NCI-H1436 treated with DMSO at 0.1 percent for 48 hours (cell line): Measurements from ENCODE around the gene JARID2.

ENCODE experiments used
- DNase-seq: peaks from one replicate; lab custom pipeline; 2025; lab: John Stamatoyannopoulos, UW

JARID2 gene

GRCh38 chr6:15335916-15336315 is 90.0 kb downstream of the JARID2 start:
- no peak for DNase-seq

- no peak for DNase-seq
These were observed 91.2 kb downstream of the JARID2 start for GRCh38 chr6:15336900-15337560.

- DNase-seq = no peak
These were observed 91.7 kb downstream of the JARID2 start for GRCh38 chr6:15337582-15337981.

- DNase-seq = no peak
These were observed 92.6 kb downstream of the JARID2 start for GRCh38 chr6:15338476-15338875.

DNA sequence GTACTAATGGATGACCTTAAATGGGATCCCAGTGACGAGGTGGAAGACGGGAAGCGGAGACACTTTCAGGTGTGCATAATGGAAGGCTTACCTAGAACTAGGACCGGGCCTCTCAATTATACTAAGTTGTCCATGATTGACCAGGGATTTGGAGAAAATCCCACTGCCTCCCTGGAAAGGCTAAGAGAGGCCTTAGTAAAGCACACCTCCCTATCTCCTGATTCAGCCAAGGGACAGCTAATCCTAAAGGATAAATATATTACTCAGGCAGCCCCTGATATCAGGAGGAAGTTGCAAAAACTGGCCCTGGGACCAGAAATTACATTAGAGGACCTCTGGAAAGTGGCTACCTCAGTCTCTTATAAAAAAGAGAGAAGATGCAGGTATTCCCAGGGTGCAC is 93.2 kb downstream of the JARID2 start:
- DNase-seq = no peak

DNA sequence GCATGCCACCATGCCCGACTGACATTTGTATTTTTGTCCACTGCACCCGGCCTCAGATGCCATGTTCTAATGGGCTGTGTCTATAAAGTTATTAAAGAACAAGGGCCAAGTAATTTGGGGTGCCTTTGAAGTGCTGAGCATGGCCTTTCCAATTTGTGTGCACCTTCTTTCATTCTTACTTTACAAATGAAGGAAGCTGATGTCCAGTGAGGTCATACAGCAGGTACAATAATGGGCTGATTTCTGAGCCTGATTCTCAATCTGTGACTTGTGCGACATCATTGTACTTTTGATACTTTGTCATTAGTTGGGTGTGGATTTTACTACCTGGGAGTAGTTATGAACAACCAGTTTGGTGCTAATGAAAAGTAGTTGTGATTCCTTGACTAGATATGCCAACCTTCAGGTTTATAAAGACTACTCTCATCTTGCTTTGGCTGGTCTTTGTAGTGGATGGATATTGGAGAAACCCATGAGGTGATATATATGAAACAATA is 94.3 kb downstream of the JARID2 start:
- DNase-seq = no peak

DNA sequence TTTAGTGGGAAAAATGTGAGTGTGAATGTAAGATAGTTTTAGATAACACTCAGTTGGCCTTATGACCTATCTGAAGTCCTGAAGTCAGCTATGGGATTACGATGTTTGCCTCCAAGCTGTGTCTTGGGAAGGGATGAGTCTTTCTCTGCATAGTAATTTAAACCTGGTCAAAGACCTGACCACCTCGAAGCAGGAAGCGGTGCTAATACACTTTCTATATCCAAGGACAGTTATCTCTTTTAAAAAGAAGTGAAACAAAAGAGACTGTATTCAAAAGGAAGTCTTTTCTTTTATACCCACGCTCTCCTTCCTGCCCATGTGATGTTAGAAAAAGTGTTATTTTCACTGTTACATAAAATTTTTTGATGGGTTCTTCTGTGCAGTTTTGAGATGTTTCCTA is 94.9 kb downstream of the JARID2 start:
- no peak for DNase-seq

DNA sequence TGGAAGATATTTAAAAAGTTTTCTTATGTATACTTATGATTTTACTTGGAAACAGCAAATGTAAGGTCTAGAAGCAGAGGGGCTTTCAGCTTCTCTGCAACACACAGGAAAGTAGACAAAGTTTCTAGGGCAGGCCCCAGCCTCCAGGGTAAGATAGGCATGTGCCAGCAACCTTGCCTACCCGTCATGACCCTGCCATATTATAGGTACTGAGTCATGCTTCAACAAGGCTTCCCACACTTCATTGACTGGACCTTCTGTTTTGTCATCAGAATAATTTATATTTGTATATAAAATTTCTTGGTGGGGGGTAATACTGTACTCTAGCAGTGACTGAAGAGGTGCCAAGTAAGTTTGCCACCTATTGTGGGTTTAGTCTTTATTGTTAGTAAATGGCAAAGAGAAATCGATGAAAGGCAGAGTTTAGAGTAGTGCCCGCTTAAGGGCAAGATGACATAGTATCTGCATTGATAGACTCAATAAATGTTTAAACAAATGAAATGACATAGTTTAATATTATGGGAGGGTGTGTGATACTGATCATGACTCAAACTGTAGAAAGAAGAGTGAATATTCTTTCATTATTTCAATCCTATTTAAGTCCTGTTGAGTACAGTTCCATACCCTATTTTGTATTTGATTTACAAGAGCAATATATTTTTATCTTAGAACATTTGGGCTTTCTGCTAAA is 95.6 kb downstream of the JARID2 start:
- no peak for DNase-seq

- DNase-seq = no peak
These were observed 96.2 kb downstream of the JARID2 start for GRCh38 chr6:15342114-15342513.

DNA sequence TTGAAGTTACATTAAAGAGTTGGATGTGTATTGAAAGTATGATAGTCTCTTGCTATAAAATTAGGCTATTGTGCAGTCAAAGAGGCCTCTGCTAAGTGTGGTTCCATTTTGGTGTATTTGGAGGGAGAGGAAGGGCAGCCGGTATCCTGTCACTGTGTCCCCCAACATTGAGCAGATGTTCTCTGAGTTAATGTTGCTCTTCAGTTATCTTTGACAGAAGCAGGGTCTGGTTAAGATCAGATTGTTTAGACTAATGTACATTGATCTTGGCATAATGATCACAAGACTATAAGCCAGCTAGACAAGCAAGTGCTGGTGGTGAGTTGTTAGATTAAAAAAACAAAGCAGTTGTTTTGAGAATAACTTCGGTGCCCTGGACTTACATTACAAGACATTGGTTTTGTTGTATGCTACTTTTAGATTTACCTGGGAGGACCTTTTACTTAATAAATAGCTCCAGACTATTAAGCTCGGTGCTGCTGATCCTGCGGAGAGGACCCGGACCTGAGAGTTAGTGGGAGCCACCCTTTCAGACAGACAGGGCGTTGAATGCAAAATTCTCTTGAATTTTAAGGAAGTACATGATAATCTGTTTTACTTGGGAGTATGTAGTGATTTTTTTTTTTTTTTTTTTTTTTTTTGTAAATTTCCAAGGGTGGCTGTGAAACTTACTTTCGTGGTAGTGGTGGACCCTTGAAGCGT is 97.8 kb downstream of the JARID2 start:
- no peak for DNase-seq

DNA sequence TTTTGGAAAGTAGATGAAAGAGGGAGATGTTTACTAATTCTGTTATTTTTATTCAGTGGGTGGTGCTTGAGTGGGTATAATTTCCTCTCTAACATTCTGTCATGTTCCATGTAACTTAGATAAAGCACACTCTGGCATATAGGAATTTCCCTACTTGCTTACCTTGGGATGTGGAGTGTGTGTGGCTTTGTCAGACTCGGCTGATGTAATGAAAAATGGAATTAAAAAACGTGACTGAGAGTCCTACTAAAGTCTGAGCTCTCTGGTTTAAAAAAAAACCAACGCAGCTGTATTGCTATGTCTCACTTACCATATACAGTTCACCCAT is 98.3 kb downstream of the JARID2 start:
- no peak for DNase-seq

DNA sequence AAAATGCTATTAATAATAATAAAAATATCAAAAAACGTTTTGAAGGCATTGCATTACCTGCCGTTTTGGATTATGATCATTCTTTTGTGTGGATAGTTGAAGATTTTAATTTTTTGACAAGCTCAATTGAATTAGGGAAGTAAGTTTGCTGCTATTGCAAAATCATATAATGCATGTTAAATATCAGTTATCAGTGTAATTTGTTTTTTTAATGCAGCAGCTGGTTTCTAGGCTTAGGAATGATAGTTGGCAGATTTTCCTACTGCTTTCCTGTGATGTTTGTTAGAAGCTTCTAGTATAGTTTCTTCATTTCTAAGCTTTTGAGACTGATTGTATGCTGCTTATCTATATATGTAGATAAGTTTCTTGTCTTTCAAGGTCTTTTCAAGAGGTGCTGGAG is 99.0 kb downstream of the JARID2 start:
- no peak for DNase-seq

DNA sequence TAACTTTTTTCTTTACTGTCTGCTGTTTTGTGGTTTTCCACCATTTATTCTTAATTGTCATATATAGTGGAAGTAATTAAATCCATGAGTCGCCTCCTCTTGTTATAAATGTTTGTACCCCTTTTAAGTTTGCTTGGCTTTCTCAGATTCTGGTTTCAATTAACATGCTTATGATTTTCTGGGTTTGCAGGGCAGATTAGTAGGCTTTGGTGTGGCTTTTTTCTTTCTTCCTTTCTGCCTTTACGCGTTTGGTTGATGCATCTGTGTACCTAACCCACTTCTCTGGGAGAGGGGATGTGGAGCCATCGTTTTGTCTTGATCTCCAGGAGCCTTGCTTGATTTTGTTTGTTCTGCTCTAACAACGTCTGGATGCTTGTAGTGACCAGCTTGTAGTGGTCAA is 100.4 kb downstream of the JARID2 start:
- DNase-seq = no peak

- DNase-seq = no peak
These were observed 102.7 kb downstream of the JARID2 start for GRCh38 chr6:15348528-15348927.

- DNase-seq = no peak
These were observed 103.5 kb downstream of the JARID2 start for GRCh38 chr6:15349379-15349778.

DNA sequence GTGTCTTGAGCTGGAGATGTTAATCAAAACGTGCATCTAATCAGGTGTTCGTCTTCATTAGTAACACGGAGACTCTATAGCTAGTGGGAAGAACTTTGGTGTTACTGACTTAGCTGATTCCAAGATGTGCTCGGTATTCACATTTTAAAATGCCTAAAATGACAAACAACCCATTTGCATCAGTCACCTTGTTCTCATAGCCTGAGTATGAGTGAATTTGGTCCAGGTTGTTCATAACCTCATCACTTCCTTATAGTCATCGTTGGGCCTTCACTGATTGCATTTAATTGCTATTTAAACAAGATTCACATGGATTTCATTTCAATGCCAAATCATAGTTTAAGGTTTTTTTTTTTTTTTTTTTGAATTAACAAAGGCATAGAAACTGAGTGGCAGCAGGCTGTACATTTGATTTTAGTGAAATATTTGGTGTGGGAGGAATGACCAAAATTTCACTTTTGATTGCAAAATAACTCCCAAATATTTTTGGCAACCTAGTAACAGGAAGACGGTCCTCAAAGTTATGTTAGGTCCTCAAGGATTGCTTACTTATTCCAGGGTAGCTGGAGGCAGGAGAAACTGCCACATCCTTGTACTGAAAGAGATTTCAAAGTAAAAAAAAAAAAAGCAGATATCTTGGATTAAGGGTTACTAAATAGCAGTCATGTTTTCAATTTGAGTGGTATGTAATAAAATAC is 104.7 kb downstream of the JARID2 start:
- DNase-seq = no peak

DNA sequence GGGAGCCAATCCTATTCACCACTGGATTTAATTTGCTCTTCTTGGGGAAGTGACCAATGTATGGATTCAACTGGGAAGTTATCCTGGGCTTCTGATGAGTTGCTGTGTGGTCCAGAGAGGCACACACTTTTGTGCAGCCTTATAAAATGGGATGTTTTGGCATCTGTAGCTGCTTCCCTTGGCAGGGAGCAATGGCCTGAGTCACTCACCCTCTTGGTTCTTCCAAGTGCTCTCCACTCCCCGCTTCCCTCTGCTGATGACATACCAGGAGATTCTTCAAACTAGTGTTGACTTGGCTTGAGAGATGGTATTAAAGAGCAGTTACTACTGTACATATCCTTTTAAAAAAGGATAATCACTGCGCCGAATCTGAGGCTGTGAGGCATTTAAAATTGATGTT is 105.8 kb downstream of the JARID2 start:
- no peak for DNase-seq

DNA sequence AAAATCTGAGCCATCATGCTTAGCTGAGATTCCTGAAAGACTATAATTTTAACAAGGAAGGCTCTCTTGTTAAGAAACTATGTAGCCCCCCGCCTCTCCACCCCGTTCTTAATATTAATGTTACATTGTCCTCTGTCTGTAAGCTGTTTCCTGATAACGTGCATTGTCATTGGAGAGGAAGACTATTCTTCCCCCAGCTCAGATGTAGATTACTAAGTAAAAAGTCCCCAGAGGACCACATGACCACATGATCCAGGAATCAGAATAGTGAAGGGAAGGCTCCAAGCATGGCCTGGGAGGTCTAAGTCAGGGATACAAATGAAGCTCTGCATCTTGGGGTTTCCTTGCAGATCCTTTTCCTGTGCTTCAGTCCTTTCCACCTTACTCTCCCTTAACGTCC is 106.4 kb downstream of the JARID2 start:
- DNase-seq = no peak

- no peak for DNase-seq
These were observed 107.0 kb downstream of the JARID2 start for GRCh38 chr6:15352845-15353244.

GRCh38 chr6:15355683-15356099 is 109.8 kb downstream of the JARID2 start:
- DNase-seq = no peak

GRCh38 chr6:15356179-15356578 is 110.3 kb downstream of the JARID2 start:
- no peak for DNase-seq

DNA sequence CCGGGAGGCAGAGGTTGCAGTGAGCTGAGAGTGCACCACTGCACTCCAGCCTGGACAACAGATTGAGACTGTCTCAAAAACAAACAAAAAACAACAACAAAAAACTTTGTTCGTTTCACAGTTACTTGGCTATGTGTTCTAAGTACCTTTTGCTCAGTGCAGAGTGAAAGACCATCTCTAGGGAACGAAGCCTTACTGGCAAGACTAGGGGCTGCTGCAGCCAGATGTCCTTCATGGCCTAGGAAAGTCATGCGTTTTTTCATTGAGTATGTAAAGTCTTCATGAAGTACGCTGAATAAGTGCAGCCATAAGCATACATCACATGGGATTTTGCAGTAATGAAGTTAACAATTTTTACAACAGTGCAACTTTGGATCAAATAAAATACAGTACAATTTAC is 111.1 kb downstream of the JARID2 start:
- no peak for DNase-seq

DNA sequence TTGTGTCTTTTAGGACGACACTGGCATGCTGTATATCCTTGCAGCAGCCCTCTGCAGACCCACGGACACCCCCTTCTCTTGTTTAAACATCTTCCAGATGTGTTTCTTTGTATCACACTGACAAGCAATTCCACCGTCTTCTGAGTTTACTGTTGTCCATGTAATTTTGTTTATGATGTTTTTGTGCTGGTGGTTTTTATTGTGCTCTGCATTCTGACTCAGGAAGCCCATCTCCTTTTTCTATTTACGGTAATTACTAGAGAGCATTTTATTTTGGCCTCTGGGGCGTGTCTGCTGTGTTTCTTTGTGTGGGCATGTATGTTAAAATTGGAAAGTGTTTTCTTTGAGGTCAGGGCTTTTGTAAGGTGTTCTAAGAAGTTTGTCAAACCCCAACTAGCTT is 111.9 kb downstream of the JARID2 start:
- DNase-seq = no peak
